Epithelial cell of esophagus (primary cell): ENCODE measurements around the gene CTDP1.
A peak's percentile ranks its signal among the peaks of the same experiment; 100 is the strongest.

ENCODE experiments used
- DNase-seq: peaks from one replicate; pipeline ENCODE4 v3.0.0; 2010; ENCODE audit warnings: low read depth
- H3K4me3 ChIP-seq: 2 replicates; pipeline ENCODE4 v1.5.1; 2011; ENCODE audit warnings: mild to moderate bottlenecking, low read length, control low read depth
- CTCF ChIP-seq: IDR thresholded peaks from 2 replicates; pipeline ENCODE4 v1.5.1; 2011; ENCODE audit warnings: low read depth, mild to moderate bottlenecking, low read length, control low read depth, inconsistent platforms; ENCODE audit not compliant: insufficient read depth; ENCODE audit errors: missing control alignments

Gene CTDP1

GRCh38 chr18:79634593-79635426 is 44.8 kb upstream of the CTDP1 start:
- TF ChIP-seq CTCF: no peak
- H3K4me3 ChIP-seq: no peak overlapping the region
- no peak for DNase-seq

GRCh38 chr18:79635427-79635726 is 44.2 kb upstream of the CTDP1 start:
- H3K4me3 ChIP-seq: no peak overlapping the region
- TF ChIP-seq CTCF: no peak
- no peak for DNase-seq

- DNase-seq: no peak
Measured at GRCh38 chr18:79637181-79637920, 42.3 kb upstream of the CTDP1 start.

GRCh38 chr18:79637921-79638909 is 41.4 kb upstream of the CTDP1 start:
- no peak for DNase-seq
- H3K4me3 ChIP-seq: no peak overlapping the region
- TF ChIP-seq CTCF: no peak

More at GRCh38 chr18:79637181-79637920, 42.3 kb upstream of the CTDP1 start:
- H3K4me3 ChIP-seq: no peak overlapping the region
- no peak for TF ChIP-seq CTCF

- TF ChIP-seq CTCF: peak; percentile 21
- no peak overlapping the region for H3K4me3 ChIP-seq
- DNase-seq: no peak
Measured at GRCh38 chr18:79639072-79639829, 40.4 kb upstream of the CTDP1 start.

- TF ChIP-seq CTCF: no peak
- H3K4me3 ChIP-seq: no peak overlapping the region
- DNase-seq: no peak
Measured at GRCh38 chr18:79640064-79640672, 39.4 kb upstream of the CTDP1 start.
